HepG2 (cell line): ENCODE results near the gene PRCD. TPM values are rescaled to one million over a fixed set of nuclear protein-coding genes. Genes with fewer than 3 reads are reported as not detected.

Source experiments
- CBX5 ChIP-seq: sonication (generic); formaldehyde crosslinking; IDR thresholded peaks from 2 replicates; pipeline ENCODE4 v1.4.0; 2020; ENCODE audit warnings: missing genetic modification reagents, borderline replicate concordance
- CHD2 ChIP-seq: IDR thresholded peaks from 2 replicates; pipeline ENCODE4 v1.6.1; 2011; ENCODE audit warnings: low read depth, low read length, improper control_type of control experiment
- ELF3 ChIP-seq: IDR thresholded peaks from 2 replicates; pipeline ENCODE4 v1.6.1; 2016; ENCODE audit warnings: missing genetic modification reagents, missing compliant biosample characterization
- HHEX ChIP-seq: IDR thresholded peaks from 2 replicates; pipeline ENCODE4 v1.6.1; 2016; ENCODE audit warnings: control low read depth
- HOMEZ ChIP-seq: IDR thresholded peaks from 2 replicates; pipeline ENCODE4 v1.6.1; 2016; ENCODE audit warnings: low read depth
- LCORL ChIP-seq, 2 experiments: fragments of 450-650 bp in 1 of 2; sonication (generic) in 1 of 2; formaldehyde crosslinking in 1 of 2; IDR thresholded peaks; 2 replicates each; pipeline versions ENCODE4 v1.5.0 to v1.6.1; 2017 to 2020; ENCODE audit warnings: antibody characterized with exemption in 1 of 2, missing genetic modification reagents in 1 of 2
- SAP130 ChIP-seq: IDR thresholded peaks from 2 replicates; pipeline ENCODE4 v1.6.1; 2016; ENCODE audit warnings: low read depth
- TFAP4 ChIP-seq: sonication (generic); IDR thresholded peaks from 2 replicates; pipeline ENCODE4 v1.6.1; 2016; ENCODE audit warnings: low read depth, borderline replicate concordance
- XRCC5 ChIP-seq: fragments of 200-400 bp; formaldehyde crosslinking; optimal IDR thresholded peaks from 2 replicates; pipeline ENCODE3; 2017; ENCODE audit warnings: mild to moderate bottlenecking, low read length
- ZFP36L1 ChIP-seq: sonication (generic); formaldehyde crosslinking; IDR thresholded peaks from 2 replicates; pipeline ENCODE4 v1.8.0; 2022; ENCODE audit warnings: mild to moderate bottlenecking, missing genetic modification reagents, moderate library complexity
- ZFX ChIP-seq: sonication (generic); formaldehyde crosslinking; IDR thresholded peaks from 2 replicates; pipeline ENCODE4 v1.4.0; 2020; ENCODE audit warnings: mild to moderate bottlenecking, low read depth, missing genetic modification reagents, moderate library complexity
- ZNF263 ChIP-seq: sonication (generic); formaldehyde crosslinking; IDR thresholded peaks from 2 replicates; pipeline ENCODE4 v1.4.0; 2020; ENCODE audit warnings: missing genetic modification reagents
- ZNF367 ChIP-seq: sonication (generic); formaldehyde crosslinking; IDR thresholded peaks from 2 replicates; pipeline ENCODE4 v1.4.0; 2020; ENCODE audit warnings: missing genetic modification reagents, borderline replicate concordance
- ZNF407 ChIP-seq: sonication (generic); formaldehyde crosslinking; IDR thresholded peaks from one replicate; pipeline ENCODE4 v1.5.1; 2020; ENCODE audit warnings: mild to moderate bottlenecking, missing genetic modification reagents; ENCODE audit errors: not compliant biosample characterization
- polyA plus RNA-seq, 8 experiments: library from polyadenylated mRNA; depleted of rRNA in 3 of 8; stranded (reverse) in 7 of 8; unstranded in 1 of 8; fragments of >200 nt; fragmentation: Illumina TruSeq in 4 of 8; extraction: Trizol in 4 of 8; gene quantifications; 2 replicates each; pipeline versions ENCODE4 v1.2.1 to v1.2.3, GENCODE V29; 2011 to 2016; ENCODE audit warnings: low read depth in 4 of 8, missing spikeins in 1 of 8, mixed read lengths in 1 of 8; ENCODE audit not compliant: insufficient read depth in 1 of 8
- total RNA-seq, 5 experiments: library from RNA; depleted of rRNA; stranded (reverse); fragments of >200 nt; fragmentation: Illumina TruSeq; extraction: Trizol; gene quantifications; 2 replicates each; pipeline ENCODE4 v1.2.3, GENCODE V29; 2016; ENCODE audit warnings: low read depth in 1 of 5
- TF ChIP-seq, protein P1 (sequence below): sonication (generic); formaldehyde crosslinking; IDR thresholded peaks from 2 replicates; pipeline ENCODE4 v1.4.0; 2020; ENCODE audit warnings: low read depth, mild to moderate bottlenecking, missing genetic modification reagents

The PRCD gene
- total and polyA plus RNA-seq, 2 of the 13 experiments (the other 11 are each of a cell fraction or from before 2014, with no cell fraction given), result 0.51 TPM; not detected in 1

DNA sequence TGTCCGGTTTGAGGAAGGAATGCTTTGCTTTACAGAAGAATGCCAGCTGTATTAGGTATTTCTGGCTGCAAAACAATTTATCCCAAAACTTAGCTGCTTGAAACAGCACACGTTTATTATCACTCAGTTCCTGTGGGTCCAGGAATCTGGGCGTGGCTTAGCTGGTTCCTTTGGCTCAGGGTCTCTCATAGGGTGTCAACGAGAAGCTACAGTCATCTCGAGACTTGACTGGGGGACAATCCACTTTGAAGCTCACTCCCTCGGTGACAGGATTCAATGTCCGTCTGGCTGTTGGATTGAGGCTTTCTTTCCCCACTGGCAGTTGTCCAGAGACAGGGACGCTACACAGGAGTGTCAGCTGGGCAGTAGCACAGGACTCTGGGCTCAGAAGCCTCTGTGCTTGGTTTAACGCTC is 29.0 kb upstream of the PRCD start (continued):
- no peak for TF ChIP-seq LCORL (IDR thresholded peaks at IDR 0.05)
- TF ChIP-seq LCORL (CRISPR knock-in tag; IDR thresholded peaks at IDR 0.05), result peak; percentile 27; the same call in 1 of the 2 replicates
- no peak for TF ChIP-seq HOMEZ (CRISPR knock-in tag)
- no peak for TF ChIP-seq ZNF367 (CRISPR knock-in tag)
- TF ChIP-seq ZFP36L1 (CRISPR knock-in tag), result no peak
- TF ChIP-seq ZFX (CRISPR knock-in tag), result no peak
- TF ChIP-seq SAP130 (CRISPR knock-in tag), result 0 out of 2 replicates have a peak, but pooled peaks have one; percentile 24
- TF ChIP-seq ZNF263 (CRISPR knock-in tag), result no peak
- TF ChIP-seq HHEX, result no peak
- TF ChIP-seq CHD2, result peak; percentile 85
- TF ChIP-seq, protein P1, sequence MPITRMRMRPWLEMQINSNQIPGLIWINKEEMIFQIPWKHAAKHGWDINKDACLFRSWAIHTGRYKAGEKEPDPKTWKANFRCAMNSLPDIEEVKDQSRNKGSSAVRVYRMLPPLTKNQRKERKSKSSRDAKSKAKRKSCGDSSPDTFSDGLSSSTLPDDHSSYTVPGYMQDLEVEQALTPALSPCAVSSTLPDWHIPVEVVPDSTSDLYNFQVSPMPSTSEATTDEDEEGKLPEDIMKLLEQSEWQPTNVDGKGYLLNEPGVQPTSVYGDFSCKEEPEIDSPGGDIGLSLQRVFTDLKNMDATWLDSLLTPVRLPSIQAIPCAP (CRISPR knock-in tag), result no peak
- TF ChIP-seq XRCC5, result peak; percentile 16
- TF ChIP-seq ZNF407 (CRISPR knock-in tag), result no peak
- TF ChIP-seq ELF3, result no peak
- TF ChIP-seq TFAP4, result peak; percentile 70; the same call in 1 of the 2 replicates
- 0 out of 2 replicates have a peak, but pooled peaks have one; percentile 34 for TF ChIP-seq CBX5 (CRISPR knock-in tag)
- TF ChIP-seq, all 625 proteins: peak for 11
